HG02943 (cell line): Measurements from ENCODE around the gene ZNF165.
"Not testable (repeated sequence)": the region's sequence is repeated elsewhere in the genome, so short reads cannot be mapped to it uniquely, and the experiment has no call there.

Experiments
- ATAC-seq: cut with Tn5 transposase; IDR thresholded peaks from one replicate; pipeline ENCODE4 v1.9.1; 2021; ENCODE audit warnings: mild to moderate bottlenecking, low read depth, moderate library complexity; ENCODE audit not compliant: unreplicated experiment

ZNF165 gene

GRCh38 chr6:28080381-28080630 lies at the start of gene ZNF165:
Gene ZNF165, plus strand, starts transcription at chr6:28080568. Its CDS starts 4,913 bp downstream, at chr6:28085481.
- ATAC-seq, result peak; percentile 22

- ATAC-seq, result no peak
Observed at GRCh38 chr6:28053584-28053983, 26.8 kb upstream of the ZNF165 start.

GRCh38 chr6:28060405-28060804 lies 20.0 kb upstream of the ZNF165 start:
- no peak for ATAC-seq

- ATAC-seq, result no peak
Observed at GRCh38 chr6:28064272-28064671, 16.1 kb upstream of the ZNF165 start.

GRCh38 chr6:28068067-28068466 lies 12.3 kb upstream of the ZNF165 start:
- ATAC-seq, result no peak

GRCh38 chr6:28070968-28071367 lies 9.4 kb upstream of the ZNF165 start:
- ATAC-seq, result not testable (repeated sequence)

- ATAC-seq, result no peak
Observed at GRCh38 chr6:28078050-28078449, 2.3 kb upstream of the ZNF165 start.

- no peak for ATAC-seq
Observed at GRCh38 chr6:28078836-28079235, 1.5 kb upstream of the ZNF165 start.

- ATAC-seq, result peak; percentile 71
Observed at GRCh38 chr6:28080631-28081485, 490 bp downstream of the ZNF165 start.

- peak; percentile 40 for ATAC-seq
Observed at GRCh38 chr6:28081486-28081751, 1.1 kb downstream of the ZNF165 start.

GRCh38 chr6:28082939-28083338 lies 2.6 kb downstream of the ZNF165 start:
- ATAC-seq, result no peak

- no peak for ATAC-seq
Observed at GRCh38 chr6:28089054-28089453, 8.7 kb downstream of the ZNF165 start.

GRCh38 chr6:28090917-28091586 lies 10.7 kb downstream of the ZNF165 start:
- no peak for ATAC-seq

- ATAC-seq, result not testable (repeated sequence)
Observed at GRCh38 chr6:28102222-28102621, 21.9 kb downstream of the ZNF165 start.

GRCh38 chr6:28102699-28103098 lies 22.3 kb downstream of the ZNF165 start:
- ATAC-seq, result not testable (repeated sequence)

- ATAC-seq, result peak; percentile 98
Observed at GRCh38 chr6:28104392-28105244, 24.2 kb downstream of the ZNF165 start.

- ATAC-seq, result peak; percentile 28
Observed at GRCh38 chr6:28105245-28105639, 24.9 kb downstream of the ZNF165 start.

- no peak for ATAC-seq
Observed at GRCh38 chr6:28107506-28107905, 27.1 kb downstream of the ZNF165 start.

- no peak for ATAC-seq
Observed at GRCh38 chr6:28111964-28112363, 31.6 kb downstream of the ZNF165 start.

GRCh38 chr6:28115799-28116198 lies 35.4 kb downstream of the ZNF165 start:
- no peak for ATAC-seq

GRCh38 chr6:28117386-28118050 lies 37.1 kb downstream of the ZNF165 start:
- ATAC-seq, result no peak
